Naive thymus-derived CD4-positive, alpha-beta T cell (primary cell): ENCODE measurements around the gene RASD2. TPM values are rescaled to one million over a fixed set of nuclear protein-coding genes. Genes with fewer than 3 reads are reported as not detected.

ENCODE experiments used
- ATAC-seq: fragments of 150-1000 bp; cut with Tn5 transposase; 2 replicates; pipeline ENCODE4 v1.10.0; 2021; ENCODE audit warnings: mild to moderate bottlenecking, moderate library complexity
- CTCF ChIA-PET: fragments of 350-600 bp; sonication (Branson Sonifier 250); formaldehyde crosslinking; loops from one replicate; lab custom pipeline; 2021; ENCODE audit warnings: antibody characterized with exemption; lab: Charles Lee
- POLR2A ChIA-PET: fragments of 350-600 bp; sonication (Branson Sonifier 250); formaldehyde crosslinking; loops from one replicate; lab custom pipeline; 2021; ENCODE audit warnings: antibody characterized with exemption, inconsistent platforms; lab: Charles Lee
- DNase-seq, 9 donors: peaks; one replicate each; pipeline versions ENCODE4 v3.0.0 to v3.0.0-alpha.2; 2020 to 2022; ENCODE audit warnings: mixed read lengths in 1 of 9
- H3K27ac ChIP-seq: one replicate; pipeline ENCODE4 v1.7.0; 2013; ENCODE audit warnings: mild to moderate bottlenecking, low read depth, low read length, moderate library complexity
- H3K27me3 ChIP-seq, 2 donors: one replicate each; pipeline ENCODE4 v1.7.0; 2013; ENCODE audit warnings: low read length in 2 of 2, mild to moderate bottlenecking in 2 of 2, moderate library complexity in 2 of 2; ENCODE audit not compliant: control insufficient read depth in 2 of 2, insufficient read depth in 2 of 2
- H3K36me3 ChIP-seq, 3 experiments: 1 replicate in 2 of 3; 2 replicates in 1 of 3; pipeline ENCODE4 v1.7.0; 2013; ENCODE audit warnings: low read length in 3 of 3, mild to moderate bottlenecking in 3 of 3, moderate library complexity in 1 of 3; ENCODE audit not compliant: insufficient read depth in 3 of 3, control insufficient read depth in 2 of 3
- H3K4me1 ChIP-seq, 2 donors: one replicate each; pipeline ENCODE4 v1.7.0; 2013; ENCODE audit warnings: low read length in 2 of 2, mild to moderate bottlenecking in 2 of 2, moderate library complexity in 1 of 2; ENCODE audit not compliant: control insufficient read depth in 2 of 2, insufficient read depth in 2 of 2
- H3K4me3 ChIP-seq: 2 replicates; pipeline ENCODE4 v1.7.0; 2013; ENCODE audit warnings: mild to moderate bottlenecking, low read length
- H3K9me3 ChIP-seq, 3 experiments: 1 replicate in 2 of 3; 2 replicates in 1 of 3; pipeline ENCODE4 v1.7.0; 2013; ENCODE audit warnings: low read length in 3 of 3; ENCODE audit not compliant: control insufficient read depth in 2 of 3
- H3K27ac Mint-ChIP-seq, 9 donors: one replicate each; pipeline ENCODE4 v1.8.0; 2020 to 2022; ENCODE audit warnings: mixed read lengths in 9 of 9, mild to moderate bottlenecking in 8 of 9, moderate library complexity in 5 of 9, inconsistent platforms in 2 of 9
- H3K27me3 Mint-ChIP-seq, 5 donors: one replicate each; pipeline ENCODE4 v1.8.0; 2021 to 2022; ENCODE audit warnings: mixed read lengths in 5 of 5, mild to moderate bottlenecking in 1 of 5
- H3K36me3 Mint-ChIP-seq, 5 donors: one replicate each; pipeline ENCODE4 v1.8.0; 2020 to 2022; ENCODE audit warnings: mixed read lengths in 5 of 5, mild to moderate bottlenecking in 3 of 5, inconsistent platforms in 1 of 5
- H3K4me1 Mint-ChIP-seq, 7 donors: one replicate each; pipeline ENCODE4 v1.8.0; 2020 to 2022; ENCODE audit warnings: mixed read lengths in 7 of 7, mild to moderate bottlenecking in 3 of 7, inconsistent platforms in 1 of 7
- H3K4me3 Mint-ChIP-seq, 10 donors: one replicate each; pipeline ENCODE4 v1.8.0; 2020 to 2022; ENCODE audit warnings: mild to moderate bottlenecking in 10 of 10, mixed read lengths in 10 of 10, moderate library complexity in 6 of 10, inconsistent platforms in 2 of 10
- H3K9me3 Mint-ChIP-seq, 11 donors: one replicate each; pipeline ENCODE4 v1.8.0; 2020 to 2022; ENCODE audit warnings: mixed read lengths in 11 of 11, mild to moderate bottlenecking in 4 of 11, inconsistent platforms in 1 of 11, moderate library complexity in 1 of 11
- intact Hi-C, 2 donors: fragments of 100-400 bp; cut with micrococcal nuclease; formaldehyde crosslinking; loops; one replicate each; pipeline ENCODE4 v1.15.1; 2023
- polyA plus RNA-seq, 2 donors: library from polyadenylated mRNA; unstranded; fragments of 300-500 nt; fragmentation: Illumina TruSeq; gene quantifications; one replicate each; pipeline ENCODE4 v1.2.3, GENCODE V29; 2021
- total RNA-seq, 6 experiments: library from RNA in 5 of 6; stranded (reverse) in 5 of 6; gene quantifications; 1 replicate in 5 of 6; 2 replicates in 1 of 6; pipeline ENCODE4 v1.2.3 and lab custom pipeline; 2021 to 2026

Gene RASD2
- total and polyA plus RNA-seq, 7 experiments from 2014 or later, result 0.05 to 1.4 (median 0.24) TPM; not detected in 4

DNA sequence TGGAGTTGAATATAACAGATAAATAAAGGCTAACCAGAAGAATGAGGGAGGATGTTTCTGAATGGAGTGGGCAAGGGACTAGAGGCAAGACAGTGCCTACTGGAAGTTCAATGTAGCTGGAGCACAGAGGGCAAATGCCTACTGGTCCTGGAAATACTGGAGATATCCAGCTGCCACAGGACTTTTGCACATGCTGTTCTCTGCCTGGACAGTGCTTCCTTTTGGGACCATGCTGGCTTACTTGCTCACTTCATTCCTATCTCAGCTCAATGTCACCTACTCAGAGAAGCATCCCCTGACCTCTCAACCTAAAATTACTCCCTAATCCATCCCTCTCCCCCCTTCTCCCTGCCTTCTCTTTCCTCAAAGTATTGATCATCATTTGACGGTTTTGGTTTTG lies 20.2 kb downstream of the RASD2 start:
- CTCF ChIA-PET, result interaction anchor here (1.1 kb wide), 1 partner anchor 16 kb away, joined by 3 read pairs; no protein-coding TSS in a partner anchor
- no peaks in the 10 kb centered on the region for H3K27me3 ChIP-seq
- no peak overlapping the region for H3K27ac ChIP-seq
- H3K36me3 Mint-ChIP-seq, result no peaks in the 10 kb centered on the region
- H3K27me3 Mint-ChIP-seq, result peaks cover 6 to 30% (median 18%) of the 10 kb centered on the region in 5 donors
- POLR2A ChIA-PET, result no interaction called here
- ATAC-seq (no peak), DNase-seq (no peak)
- peaks cover 0 to 2% (median 0%) of the 10 kb centered on the region in 11 donors for H3K9me3 Mint-ChIP-seq
- H3K4me3 Mint-ChIP-seq, result no peak overlapping the region
- no peaks in the 10 kb centered on the region for H3K36me3 ChIP-seq
- H3K9me3 ChIP-seq, result no peaks in the 10 kb centered on the region
- intact Hi-C loops, result no loop called here
- no peaks in the 10 kb centered on the region for H3K4me1 ChIP-seq
- H3K27ac Mint-ChIP-seq, result no peak overlapping the region
- H3K4me3 ChIP-seq, result no peak overlapping the region
- H3K4me1 Mint-ChIP-seq, result peaks cover 0 to 3% (median 0%) of the 10 kb centered on the region in 7 donors

DNA sequence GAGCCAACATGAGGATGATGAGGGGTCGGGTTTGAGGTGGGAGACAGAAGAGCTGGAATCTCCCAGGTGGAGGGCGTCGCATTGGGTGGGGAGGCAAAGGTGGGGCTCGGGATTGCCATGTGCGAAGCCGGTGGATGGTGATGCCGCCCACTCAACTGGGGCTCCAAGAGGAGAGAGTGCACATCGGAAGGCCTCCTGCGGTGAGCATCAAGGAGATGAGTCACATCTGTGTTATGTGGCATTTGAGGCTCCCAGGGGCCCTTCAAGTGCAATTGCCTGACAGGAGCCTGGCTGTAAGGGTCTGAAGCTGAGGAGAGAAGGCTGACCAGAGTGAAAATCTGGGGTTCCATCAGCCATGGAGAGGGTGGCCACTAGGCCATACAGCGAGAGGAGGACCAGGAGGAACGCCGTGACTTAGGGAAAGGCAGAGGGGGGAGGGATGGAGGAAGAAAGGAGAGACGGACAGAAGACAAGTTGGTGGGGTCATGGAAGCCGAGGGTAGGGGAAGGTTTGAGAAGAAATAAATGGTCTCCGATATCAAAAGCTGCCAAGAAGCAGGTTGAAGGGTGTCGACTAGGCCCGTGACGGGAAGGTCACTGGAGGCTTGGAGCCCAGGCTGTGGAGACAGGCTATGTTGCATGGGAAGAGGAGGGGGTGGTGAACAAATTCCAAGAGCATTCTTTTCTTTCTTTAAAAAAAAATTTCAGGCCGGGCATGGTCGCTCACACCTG lies 21.3 kb downstream of the RASD2 start:
- H3K4me3 ChIP-seq, result no peak overlapping the region
- no peaks in the 10 kb centered on the region for H3K36me3 Mint-ChIP-seq
- no peaks in the 10 kb centered on the region for H3K9me3 ChIP-seq
- no peak overlapping the region for H3K27ac Mint-ChIP-seq
- H3K4me1 Mint-ChIP-seq, result peaks cover 0 to 3% (median 0%) of the 10 kb centered on the region in 7 donors
- ATAC-seq (no peak), DNase-seq (no peak)
- H3K4me1 ChIP-seq, result no peaks in the 10 kb centered on the region
- no peaks in the 10 kb centered on the region for H3K27me3 ChIP-seq
- POLR2A ChIA-PET, result no interaction called here
- no peak overlapping the region for H3K4me3 Mint-ChIP-seq
- CTCF ChIA-PET, result interaction anchor here (1.1 kb wide), 1 partner anchor 17 kb away, joined by 3 read pairs; no protein-coding TSS in a partner anchor
- H3K9me3 Mint-ChIP-seq, result peaks cover 0 to 2% (median 0%) of the 10 kb centered on the region in 11 donors
- intact Hi-C loops, result no loop called here
- H3K27me3 Mint-ChIP-seq, result peaks cover 6 to 25% (median 18%) of the 10 kb centered on the region in 5 donors
- no peak overlapping the region for H3K27ac ChIP-seq
- no peaks in the 10 kb centered on the region for H3K36me3 ChIP-seq

DNA sequence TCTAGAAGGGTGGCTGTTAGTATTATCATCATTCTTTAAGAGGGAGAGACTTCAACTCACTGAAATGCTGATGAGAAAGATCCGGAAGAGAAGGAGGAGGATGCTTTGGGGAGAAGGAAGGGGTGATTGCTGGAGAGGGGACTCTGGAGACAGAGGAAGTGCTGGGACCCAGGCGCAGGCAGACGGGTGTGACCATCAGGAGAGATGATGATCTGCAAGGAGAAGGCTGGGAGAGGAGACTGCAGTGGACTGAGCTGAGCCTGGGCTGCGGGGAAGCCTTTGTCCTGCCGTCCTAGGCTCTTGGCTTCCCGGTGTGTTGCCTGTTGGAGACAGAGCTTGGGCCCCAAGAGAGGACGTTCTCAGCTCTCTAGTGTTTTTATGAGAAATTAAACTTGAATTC lies 22.6 kb downstream of the RASD2 start:
- Histone ChIP-seq H3K27me3 (no peaks in the 10 kb centered on the region), H3K4me1 (no peaks in the 10 kb centered on the region), H3K9me3 (no peaks in the 10 kb centered on the region), H3K36me3 (no peaks in the 10 kb centered on the region), H3K27ac (no peak overlapping the region), H3K4me3 (no peak overlapping the region)
- Mint-ChIP-seq H3K4me1 (peaks cover 0 to under 1% (median 0%) of the 10 kb centered on the region in 7 donors), H3K27ac (peak overlapping the region in 1 of 9 donors; percentile 9), H3K4me3 (no peak overlapping the region), H3K9me3 (peaks cover 0 to 2% (median 0%) of the 10 kb centered on the region in 11 donors), H3K27me3 (peaks cover 6 to 18% (median 17%) of the 10 kb centered on the region in 5 donors), H3K36me3 (no peaks in the 10 kb centered on the region)
- no peak for ATAC-seq
- intact Hi-C loops, result no loop called here
- ChIA-PET POLR2A (no interaction called here), CTCF (interaction anchor here (0.5 kb wide), 1 partner anchor 203 kb away, joined by 3 read pairs; no protein-coding TSS in a partner anchor)
- DNase-seq, result no peak

GRCh38 chr22:35564975-35565867 lies 24.6 kb downstream of the RASD2 start:
- no peak overlapping the region for H3K4me3 ChIP-seq
- H3K9me3 ChIP-seq, result no peaks in the 10 kb centered on the region
- H3K27ac ChIP-seq, result no peak overlapping the region
- POLR2A ChIA-PET, result interaction anchor here (0.9 kb wide), 1 partner anchor 12 kb away, joined by 3 read pairs; no protein-coding TSS in a partner anchor
- no peaks in the 10 kb centered on the region for H3K4me1 ChIP-seq
- CTCF ChIA-PET, result no interaction called here
- no peaks in the 10 kb centered on the region for H3K27me3 ChIP-seq
- no peak overlapping the region for H3K27ac Mint-ChIP-seq
- DNase-seq (no peak), ATAC-seq (no peak)
- H3K4me3 Mint-ChIP-seq, result no peak overlapping the region
- intact Hi-C loops, result no loop called here
- peaks cover 6 to 21% (median 13%) of the 10 kb centered on the region in 5 donors for H3K27me3 Mint-ChIP-seq
- no peaks in the 10 kb centered on the region for H3K4me1 Mint-ChIP-seq
- H3K36me3 ChIP-seq, result no peaks in the 10 kb centered on the region
- no peaks in the 10 kb centered on the region for H3K9me3 Mint-ChIP-seq
- H3K36me3 Mint-ChIP-seq, result no peaks in the 10 kb centered on the region

DNA sequence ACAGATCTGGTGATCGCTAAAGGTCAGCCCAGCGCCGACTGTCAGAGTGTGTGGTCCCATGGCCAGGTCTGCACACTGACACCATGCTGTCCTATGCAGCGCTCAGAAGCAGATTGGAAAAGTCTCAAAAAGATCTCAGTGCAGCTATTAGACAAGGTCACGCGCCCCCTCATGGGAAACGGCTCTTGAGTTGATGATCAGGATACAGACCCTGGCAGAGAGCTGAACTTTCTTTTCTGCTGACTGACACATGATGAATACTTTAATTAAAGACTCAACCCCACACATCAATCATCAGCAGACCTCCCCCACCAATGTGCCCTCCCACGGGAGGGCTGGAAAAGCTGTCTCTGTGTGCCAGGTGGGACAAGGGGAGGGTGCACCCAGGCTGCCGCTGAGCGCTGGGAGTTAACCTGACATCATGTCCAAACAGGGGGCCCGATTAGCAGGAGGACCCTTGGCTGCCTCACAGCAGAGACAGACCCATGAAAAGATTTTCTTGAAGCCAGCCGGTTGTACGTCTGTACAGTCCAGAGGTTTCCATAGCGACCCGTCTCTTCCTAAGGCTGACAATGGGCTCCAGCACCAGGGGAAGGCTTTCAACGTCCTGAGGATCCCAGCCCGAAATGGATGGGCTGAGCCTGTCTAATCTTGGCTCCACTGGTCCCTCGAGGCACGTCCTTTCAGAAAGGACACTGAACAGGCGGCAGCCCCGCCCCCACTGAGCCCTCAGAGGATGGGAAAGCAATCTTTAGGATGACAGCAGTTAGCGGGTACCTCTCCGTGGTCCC lies 26.9 kb downstream of the RASD2 start:
- DNase-seq (no peak), ATAC-seq (no peak)
- H3K4me3 Mint-ChIP-seq, result no peak overlapping the region
- ChIA-PET POLR2A (no interaction called here), CTCF (interaction anchor here (0.7 kb wide), 1 partner anchor 15 kb away, joined by 3 read pairs; no protein-coding TSS in a partner anchor)
- peaks cover 0 to 8% (median 5%) of the 10 kb centered on the region in 5 donors for H3K27me3 Mint-ChIP-seq
- no peak overlapping the region for H3K27ac Mint-ChIP-seq
- Histone ChIP-seq H3K4me3 (no peak overlapping the region), H3K9me3 (no peaks in the 10 kb centered on the region), H3K27me3 (no peaks in the 10 kb centered on the region), H3K27ac (no peak overlapping the region), H3K36me3 (no peaks in the 10 kb centered on the region), H3K4me1 (no peaks in the 10 kb centered on the region)
- intact Hi-C loops, result no loop called here
- no peaks in the 10 kb centered on the region for H3K4me1 Mint-ChIP-seq
- H3K9me3 Mint-ChIP-seq, result no peaks in the 10 kb centered on the region
- no peaks in the 10 kb centered on the region for H3K36me3 Mint-ChIP-seq
